Activated T-helper 2 cell treated with anti-CD3 and anti-CD28 coated beads, Interferon-gamma antibody, Interleukin-2, Interleukin-4, amounts not matched to agents 10 μg/mL and 5 μg/mL and 100 μg/mL, durations not matched to agents 14 hours and 24 hours and 36 hours (primary cell): ENCODE results near the gene MAST4. TPM values are rescaled to one million over a fixed set of nuclear protein-coding genes. Genes with fewer than 3 reads are reported as not detected.

Experiments used
- DNase-seq: peaks from one replicate; pipeline ENCODE4 v3.0.0; 2021; ENCODE audit warnings: low spot score
- H3K27ac Mint-ChIP-seq: one replicate; pipeline ENCODE4 v1.8.0; 2021; ENCODE audit warnings: mixed read lengths
- H3K27me3 Mint-ChIP-seq: one replicate; pipeline ENCODE4 v1.8.0; 2021; ENCODE audit warnings: low read depth, mixed read lengths
- H3K36me3 Mint-ChIP-seq: one replicate; pipeline ENCODE4 v1.8.0; 2021; ENCODE audit warnings: low read depth, mixed read lengths
- H3K4me1 Mint-ChIP-seq: one replicate; pipeline ENCODE4 v1.8.0; 2021; ENCODE audit warnings: low read depth, mixed read lengths
- H3K4me3 Mint-ChIP-seq: one replicate; pipeline ENCODE4 v1.8.0; 2021; ENCODE audit warnings: low read depth, mild to moderate bottlenecking, moderate library complexity, mixed read lengths
- H3K9me3 Mint-ChIP-seq: one replicate; pipeline ENCODE4 v1.8.0; 2021; ENCODE audit warnings: mixed read lengths
- intact Hi-C: fragments of 100-400 bp; cut with micrococcal nuclease; formaldehyde crosslinking; loops from one replicate; pipeline ENCODE4 v1.15.1; 2023
- total RNA-seq: library from RNA; stranded (reverse); gene quantifications from 2 replicates; pipeline ENCODE4 v1.2.3, GENCODE V29; 2022

Gene MAST4
- total RNA-seq, 1 donor from 2014 or later: 6.1 TPM

- Mint-ChIP-seq H3K9me3 (no peaks in the 10 kb centered on the region), H3K36me3 (no peaks in the 10 kb centered on the region), H3K4me3 (no peak overlapping the region), H3K4me1 (peaks cover 9% of the 10 kb centered on the region), H3K27me3 (peaks cover 35% of the 10 kb centered on the region), H3K27ac (no peak overlapping the region)
- no peak for DNase-seq
- intact Hi-C loops: no loop called here
Observed at GRCh38 chr5:66612226-66612625, 16.0 kb downstream of the MAST4 start.

GRCh38 chr5:66615136-66615535, 18.9 kb downstream of the MAST4 start:
- Mint-ChIP-seq H3K27ac (no peak overlapping the region), H3K9me3 (no peaks in the 10 kb centered on the region), H3K4me1 (peaks cover 13% of the 10 kb centered on the region), H3K27me3 (peaks cover 33% of the 10 kb centered on the region), H3K36me3 (no peaks in the 10 kb centered on the region), H3K4me3 (no peak overlapping the region)
- no peak for DNase-seq
- intact Hi-C loops: no loop called here

- H3K4me1 Mint-ChIP-seq: peaks cover 15% of the 10 kb centered on the region
- no peaks in the 10 kb centered on the region for H3K9me3 Mint-ChIP-seq
- H3K4me3 Mint-ChIP-seq: no peak overlapping the region
- no peak for DNase-seq
- H3K36me3 Mint-ChIP-seq: no peaks in the 10 kb centered on the region
- H3K27ac Mint-ChIP-seq: no peak overlapping the region
- H3K27me3 Mint-ChIP-seq: peaks cover 36% of the 10 kb centered on the region
- intact Hi-C loops: no loop called here
Observed at GRCh38 chr5:66615894-66616293, 19.7 kb downstream of the MAST4 start.

GRCh38 chr5:66616520-66617225, 20.5 kb downstream of the MAST4 start:
- no peak overlapping the region for H3K27ac Mint-ChIP-seq
- DNase-seq: no peak
- H3K4me3 Mint-ChIP-seq: no peak overlapping the region
- H3K27me3 Mint-ChIP-seq: peaks cover 36% of the 10 kb centered on the region
- H3K9me3 Mint-ChIP-seq: no peaks in the 10 kb centered on the region
- H3K4me1 Mint-ChIP-seq: peaks cover 15% of the 10 kb centered on the region
- intact Hi-C loops: no loop called here
- no peaks in the 10 kb centered on the region for H3K36me3 Mint-ChIP-seq

- H3K4me1 Mint-ChIP-seq: peaks cover 15% of the 10 kb centered on the region
- H3K4me3 Mint-ChIP-seq: no peak overlapping the region
- H3K27ac Mint-ChIP-seq: no peak overlapping the region
- H3K9me3 Mint-ChIP-seq: no peaks in the 10 kb centered on the region
- DNase-seq: no peak
- peaks cover 35% of the 10 kb centered on the region for H3K27me3 Mint-ChIP-seq
- intact Hi-C loops: no loop called here
- H3K36me3 Mint-ChIP-seq: no peaks in the 10 kb centered on the region
Observed at GRCh38 chr5:66617226-66617861, 21.2 kb downstream of the MAST4 start.

GRCh38 chr5:66617991-66618768, 22.0 kb downstream of the MAST4 start:
- H3K9me3 Mint-ChIP-seq: no peaks in the 10 kb centered on the region
- H3K4me3 Mint-ChIP-seq: no peak overlapping the region
- H3K27me3 Mint-ChIP-seq: peaks cover 34% of the 10 kb centered on the region
- intact Hi-C loops: no loop called here
- H3K27ac Mint-ChIP-seq: no peak overlapping the region
- H3K36me3 Mint-ChIP-seq: no peaks in the 10 kb centered on the region
- DNase-seq: no peak
- H3K4me1 Mint-ChIP-seq: peaks cover 13% of the 10 kb centered on the region

GRCh38 chr5:66620711-66621110, 24.5 kb downstream of the MAST4 start:
- Mint-ChIP-seq H3K4me1 (peaks cover 13% of the 10 kb centered on the region), H3K4me3 (no peak overlapping the region), H3K27me3 (peaks cover 25% of the 10 kb centered on the region), H3K9me3 (no peaks in the 10 kb centered on the region), H3K36me3 (no peaks in the 10 kb centered on the region), H3K27ac (no peak overlapping the region)
- DNase-seq: no peak
- intact Hi-C loops: no loop called here

- intact Hi-C loops: no loop called here
- DNase-seq: no peak
- Mint-ChIP-seq H3K27me3 (peaks cover 21% of the 10 kb centered on the region), H3K9me3 (no peaks in the 10 kb centered on the region), H3K36me3 (no peaks in the 10 kb centered on the region), H3K27ac (no peak overlapping the region), H3K4me3 (no peak overlapping the region), H3K4me1 (peaks cover 13% of the 10 kb centered on the region)
Observed at GRCh38 chr5:66621146-66621545, 25.0 kb downstream of the MAST4 start.

- no peak for DNase-seq
- no peak overlapping the region for H3K4me3 Mint-ChIP-seq
- peaks cover 10% of the 10 kb centered on the region for H3K4me1 Mint-ChIP-seq
- H3K27ac Mint-ChIP-seq: no peak overlapping the region
- intact Hi-C loops: no loop called here
- H3K36me3 Mint-ChIP-seq: no peaks in the 10 kb centered on the region
- peaks cover 20% of the 10 kb centered on the region for H3K27me3 Mint-ChIP-seq
- H3K9me3 Mint-ChIP-seq: no peaks in the 10 kb centered on the region
Observed at GRCh38 chr5:66621736-66622135, 25.5 kb downstream of the MAST4 start.

- H3K27me3 Mint-ChIP-seq: peaks cover 8% of the 10 kb centered on the region
- H3K36me3 Mint-ChIP-seq: no peaks in the 10 kb centered on the region
- H3K27ac Mint-ChIP-seq: no peak overlapping the region
- intact Hi-C loops: no loop called here
- DNase-seq: no peak
- H3K9me3 Mint-ChIP-seq: no peaks in the 10 kb centered on the region
- no peaks in the 10 kb centered on the region for H3K4me1 Mint-ChIP-seq
- H3K4me3 Mint-ChIP-seq: no peak overlapping the region
Observed at GRCh38 chr5:66628561-66628960, 32.4 kb downstream of the MAST4 start.

- H3K4me1 Mint-ChIP-seq: no peaks in the 10 kb centered on the region
- intact Hi-C loops: no loop called here
- H3K9me3 Mint-ChIP-seq: no peaks in the 10 kb centered on the region
- no peak for DNase-seq
- peaks cover 8% of the 10 kb centered on the region for H3K27me3 Mint-ChIP-seq
- no peak overlapping the region for H3K4me3 Mint-ChIP-seq
- no peaks in the 10 kb centered on the region for H3K36me3 Mint-ChIP-seq
- H3K27ac Mint-ChIP-seq: no peak overlapping the region
Observed at GRCh38 chr5:66629446-66629845, 33.3 kb downstream of the MAST4 start.

GRCh38 chr5:66633754-66634153, 37.6 kb downstream of the MAST4 start:
- no peak for DNase-seq
- Mint-ChIP-seq H3K9me3 (no peaks in the 10 kb centered on the region), H3K27me3 (peaks cover 8% of the 10 kb centered on the region), H3K36me3 (no peaks in the 10 kb centered on the region), H3K4me1 (no peaks in the 10 kb centered on the region), H3K4me3 (no peak overlapping the region), H3K27ac (no peak overlapping the region)
- intact Hi-C loops: no loop called here

GRCh38 chr5:66634601-66635000, 38.4 kb downstream of the MAST4 start:
- no peak overlapping the region for H3K4me3 Mint-ChIP-seq
- DNase-seq: no peak
- no peak overlapping the region for H3K27ac Mint-ChIP-seq
- no peaks in the 10 kb centered on the region for H3K4me1 Mint-ChIP-seq
- no peaks in the 10 kb centered on the region for H3K36me3 Mint-ChIP-seq
- peaks cover 11% of the 10 kb centered on the region for H3K27me3 Mint-ChIP-seq
- H3K9me3 Mint-ChIP-seq: no peaks in the 10 kb centered on the region
- intact Hi-C loops: no loop called here
